ENCODE results near the gene WTIP.

WTIP gene

GRCh38 chr19:34555447-34555846 lies 73.9 kb downstream of the WTIP start:
- no peak for DNase-seq (ENCODE audit: low read depth)
- no peak overlapping the region for H3K4me3 ChIP-seq (ENCODE audit: low read depth, low read length)
- peak; percentile 56 for TF ChIP-seq CTCF (IDR thresholded peaks at IDR 0.05; ENCODE audit: control insufficient read depth, extremely low read depth, insufficient read depth)

GRCh38 chr19:34556488-34556887 lies 74.9 kb downstream of the WTIP start:
- H3K4me3 ChIP-seq (ENCODE audit: low read depth, low read length): no peak overlapping the region
- TF ChIP-seq CTCF (IDR thresholded peaks at IDR 0.05; ENCODE audit: control insufficient read depth, extremely low read depth, insufficient read depth): peak; percentile 64
- DNase-seq (ENCODE audit: low read depth): no peak

GRCh38 chr19:34559045-34559444 lies 77.5 kb downstream of the WTIP start:
- DNase-seq (ENCODE audit: low read depth): no peak
- no peak overlapping the region for H3K4me3 ChIP-seq (ENCODE audit: low read depth, low read length)
- no peak for TF ChIP-seq CTCF (IDR thresholded peaks at IDR 0.05; ENCODE audit: control insufficient read depth, extremely low read depth, insufficient read depth)

GRCh38 chr19:34560229-34560628 lies 78.7 kb downstream of the WTIP start:
- DNase-seq (ENCODE audit: low read depth): no peak
- no peak overlapping the region for H3K4me3 ChIP-seq (ENCODE audit: low read depth, low read length)
- TF ChIP-seq CTCF (IDR thresholded peaks at IDR 0.05; ENCODE audit: control insufficient read depth, extremely low read depth, insufficient read depth): no peak

All from LNCaP clone FGC (cell line).